Lower leg skin (tissue), 3 donors: Measurements from ENCODE around the gene ETDA.

ENCODE experiments used
- CTCF ChIP-seq, 3 donors: fragments of 450-650 bp; IDR thresholded peaks; one replicate each; pipeline ENCODE4 v1.5.1; 2016; ENCODE audit warnings: antibody characterized with exemption in 3 of 3, mild to moderate bottlenecking in 3 of 3, moderate library complexity in 2 of 3
- POLR2A ChIP-seq, 2 donors: fragments of 450-650 bp; IDR thresholded peaks; one replicate each; pipeline ENCODE4 v1.6.1; 2016 to 2017; ENCODE audit warnings: antibody characterized with exemption in 2 of 2, mild to moderate bottlenecking in 1 of 2, moderate library complexity in 1 of 2

- no peak for TF ChIP-seq CTCF (IDR thresholded peaks at IDR 0.05)
- no peak for TF ChIP-seq POLR2A (IDR thresholded peaks at IDR 0.05)
These were observed 38.5 kb upstream of the ETDA start for GRCh38 chrX:135213200-135213844.
